ENCODE data around the gene CHERP.

CHERP gene

GRCh38 chr19:16584248-16585093 is 42.2 kb upstream of the CHERP start:
- TF ChIP-seq CTCF (IDR thresholded peaks at IDR 0.05), result no peak
- Mint-ChIP-seq H3K4me3 (peak overlapping the region; percentile 52), H3K27me3 (ENCODE audit: low read depth, poor library complexity) (no peaks in the 10 kb centered on the region), H3K9me3 (no peaks in the 10 kb centered on the region), H3K36me3 (ENCODE audit: low read depth) (no peaks in the 10 kb centered on the region), H3K4me1 (peaks cover 89% of the 10 kb centered on the region), H3K27ac (peak overlapping the region; percentile 97)
- peak; percentile 83 for DNase-seq

GRCh38 chr19:16582486-16583261 is 40.4 kb upstream of the CHERP start:
- no peak overlapping the region for H3K27ac Mint-ChIP-seq
- TF ChIP-seq CTCF (IDR thresholded peaks at IDR 0.05), result no peak
- no peaks in the 10 kb centered on the region for H3K36me3 Mint-ChIP-seq (ENCODE audit: low read depth)
- no peaks in the 10 kb centered on the region for H3K27me3 Mint-ChIP-seq (ENCODE audit: low read depth, poor library complexity)
- H3K9me3 Mint-ChIP-seq, result no peaks in the 10 kb centered on the region
- no peak for DNase-seq
- H3K4me3 Mint-ChIP-seq, result no peak overlapping the region
- peaks cover 71% of the 10 kb centered on the region for H3K4me1 Mint-ChIP-seq

- Mint-ChIP-seq H3K27me3 (ENCODE audit: low read depth, poor library complexity) (no peaks in the 10 kb centered on the region), H3K9me3 (no peaks in the 10 kb centered on the region), H3K36me3 (ENCODE audit: low read depth) (no peaks in the 10 kb centered on the region), H3K27ac (peak overlapping the region; percentile 85), H3K4me3 (no peak overlapping the region), H3K4me1 (peaks cover 63% of the 10 kb centered on the region)
- DNase-seq, result no peak
- no peak for TF ChIP-seq CTCF (IDR thresholded peaks at IDR 0.05)
These were observed 39.7 kb upstream of the CHERP start for GRCh38 chr19:16581971-16582343.

DNA sequence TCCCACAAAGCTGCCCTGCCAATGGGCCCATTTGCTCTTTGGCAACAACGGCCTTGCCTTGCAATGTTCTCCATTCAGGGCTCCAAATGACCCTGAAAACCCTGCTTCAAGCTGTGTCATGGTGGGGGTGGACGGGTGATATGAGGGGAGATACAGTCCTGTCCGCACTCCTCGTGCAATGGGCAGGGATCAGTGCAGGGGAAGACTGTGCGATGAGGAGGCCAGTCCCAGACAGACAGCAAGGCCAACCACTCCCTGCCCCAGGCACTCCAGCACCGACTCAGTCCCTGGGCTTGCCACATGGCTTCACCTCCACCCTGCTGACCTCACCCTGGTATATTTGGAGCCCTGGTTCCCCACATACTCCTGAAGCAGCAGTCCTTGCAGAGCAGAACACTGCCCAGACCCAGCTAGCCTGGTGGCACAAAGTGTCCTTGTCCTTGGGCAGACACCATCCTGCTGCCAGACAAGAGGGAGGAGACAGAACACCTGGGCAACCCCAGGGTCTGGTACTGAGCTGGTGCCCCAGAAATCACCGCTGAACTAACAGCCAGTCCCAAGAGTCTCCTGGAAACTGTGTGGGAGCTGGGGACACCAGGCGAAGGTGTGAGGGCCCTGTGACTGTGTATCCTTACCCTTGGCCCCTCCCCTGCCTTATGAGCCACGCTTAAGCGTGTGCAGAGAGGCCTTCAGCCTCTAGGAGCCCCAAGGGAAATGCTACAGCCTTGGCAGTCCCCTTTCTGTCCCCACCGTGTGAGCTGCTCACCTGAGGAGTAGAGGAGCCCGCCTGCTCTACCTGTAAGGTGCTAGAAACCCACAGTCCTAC is 39.1 kb upstream of the CHERP start:
- H3K4me1 Mint-ChIP-seq, result peaks cover 57% of the 10 kb centered on the region

DNA sequence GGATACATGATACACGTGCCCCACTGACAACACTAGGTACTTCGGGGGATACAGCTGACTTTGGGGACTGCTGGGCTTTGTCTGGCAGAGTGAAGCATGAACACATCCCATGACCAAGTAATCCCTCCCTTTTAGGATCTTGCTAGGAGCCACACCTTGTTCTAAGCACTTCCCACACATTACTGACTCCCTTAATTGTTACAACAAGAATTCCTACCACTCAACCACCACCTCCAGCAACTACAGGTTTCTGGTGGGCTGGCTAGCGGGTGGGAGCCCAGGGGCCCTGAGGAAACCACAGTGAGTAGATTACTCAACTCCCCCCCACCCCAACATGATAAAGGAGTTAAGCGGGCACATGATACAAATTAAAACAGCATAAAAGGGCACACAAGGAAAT is 37.1 kb upstream of the CHERP start:
- H3K27ac Mint-ChIP-seq, result no peak overlapping the region
- no peak overlapping the region for H3K4me3 Mint-ChIP-seq
- TF ChIP-seq CTCF (IDR thresholded peaks at IDR 0.05), result no peak
- no peak for DNase-seq
- peaks cover 45% of the 10 kb centered on the region for H3K4me1 Mint-ChIP-seq
- H3K27me3 Mint-ChIP-seq (ENCODE audit: low read depth, poor library complexity), result no peaks in the 10 kb centered on the region
- peaks cover 13% of the 10 kb centered on the region for H3K36me3 Mint-ChIP-seq (ENCODE audit: low read depth)
- no peaks in the 10 kb centered on the region for H3K9me3 Mint-ChIP-seq

More for the DNA sequence above, 39.1 kb upstream of the CHERP start:
- H3K36me3 Mint-ChIP-seq (ENCODE audit: low read depth), result peaks cover 2% of the 10 kb centered on the region
- H3K27ac Mint-ChIP-seq, result peak overlapping the region; percentile 85
- H3K4me3 Mint-ChIP-seq, result no peak overlapping the region
- H3K9me3 Mint-ChIP-seq, result no peaks in the 10 kb centered on the region
- no peak for TF ChIP-seq CTCF (IDR thresholded peaks at IDR 0.05)
- DNase-seq, result no peak
- no peaks in the 10 kb centered on the region for H3K27me3 Mint-ChIP-seq (ENCODE audit: low read depth, poor library complexity)

All from nephron progenitor cell (in vitro differentiated cells).